Measurements from ENCODE around the gene COA3.

DNA sequence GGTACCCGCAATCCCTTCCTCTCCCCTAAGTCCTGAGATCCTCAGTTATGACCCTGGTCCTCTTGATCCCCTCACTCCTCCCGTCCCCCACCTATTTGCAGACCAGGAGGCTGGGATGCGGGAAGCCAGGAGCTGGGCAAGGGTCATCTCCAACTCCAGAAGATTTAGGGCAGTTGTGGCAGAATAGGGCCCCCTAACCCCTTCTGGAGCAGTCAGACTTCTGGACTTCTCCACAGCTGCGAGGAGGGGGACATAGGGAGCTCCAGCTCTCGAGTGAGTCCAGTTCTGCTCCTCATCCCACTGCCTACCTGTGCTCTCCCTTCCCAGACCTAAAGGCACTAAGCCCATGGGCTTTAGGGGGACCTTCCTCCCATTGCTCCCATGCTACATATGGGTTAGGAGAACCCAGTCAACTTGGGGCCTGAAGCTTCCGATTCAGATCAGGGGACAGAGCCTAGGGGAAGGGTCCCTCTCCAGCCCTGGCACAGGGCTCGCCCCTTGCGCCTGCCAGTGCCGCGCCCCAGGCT is 16.8 kb downstream of the COA3 start:
- TF ChIP-seq CTCF (conservative IDR thresholded peaks at IDR 0.05; ENCODE audit: low read length) = no peak
- no peak for TF ChIP-seq EZH2phosphoT487 (IDR thresholded peaks at IDR 0.05; ENCODE audit: borderline replicate concordance)

Measured in Loucy (cell line).